ENCODE measurements around the gene HSD17B12.
A peak's percentile ranks its signal among the peaks of the same experiment; 100 is the strongest.

The HSD17B12 gene

DNA sequence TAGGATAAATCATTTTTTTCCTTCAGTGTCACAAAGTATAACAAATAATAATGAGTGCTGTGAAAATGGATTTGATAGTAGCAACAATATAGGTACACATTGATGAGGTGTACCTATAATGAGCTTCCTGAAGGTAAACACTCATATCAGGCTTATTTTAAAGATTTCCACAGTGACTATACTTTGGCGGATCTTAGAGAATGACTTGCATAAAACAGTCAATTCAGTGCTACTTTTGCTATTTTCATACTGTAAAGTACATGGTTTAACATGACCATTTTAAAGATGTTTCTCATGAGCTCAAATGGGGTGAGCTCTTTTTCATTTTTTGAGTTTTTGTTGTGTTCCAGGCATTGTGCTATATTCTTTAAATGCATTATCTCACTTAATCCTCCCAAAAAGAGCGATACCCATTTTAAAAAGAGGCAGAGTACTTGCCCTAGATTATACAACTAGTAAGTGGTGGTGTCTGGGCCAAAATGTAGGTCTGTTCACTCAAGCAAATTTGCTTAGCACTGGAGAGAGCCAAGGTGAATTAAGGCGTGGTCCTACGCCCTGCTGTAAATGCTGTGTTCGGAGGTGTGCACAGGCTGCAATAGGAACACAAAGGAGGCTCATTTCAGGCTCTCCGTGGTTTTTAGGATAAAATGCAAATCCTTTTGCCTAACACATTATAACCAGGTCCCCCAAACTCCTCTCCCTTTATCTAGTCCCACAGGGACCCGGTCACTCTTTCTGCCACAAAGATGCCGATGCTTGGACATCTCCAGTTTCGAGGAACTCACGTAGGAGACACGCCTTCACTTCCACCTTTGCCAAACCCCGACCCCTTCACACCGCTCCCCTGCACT is 199.5 kb downstream of the HSD17B12 start:
- no peak for DNase-seq

DNA sequence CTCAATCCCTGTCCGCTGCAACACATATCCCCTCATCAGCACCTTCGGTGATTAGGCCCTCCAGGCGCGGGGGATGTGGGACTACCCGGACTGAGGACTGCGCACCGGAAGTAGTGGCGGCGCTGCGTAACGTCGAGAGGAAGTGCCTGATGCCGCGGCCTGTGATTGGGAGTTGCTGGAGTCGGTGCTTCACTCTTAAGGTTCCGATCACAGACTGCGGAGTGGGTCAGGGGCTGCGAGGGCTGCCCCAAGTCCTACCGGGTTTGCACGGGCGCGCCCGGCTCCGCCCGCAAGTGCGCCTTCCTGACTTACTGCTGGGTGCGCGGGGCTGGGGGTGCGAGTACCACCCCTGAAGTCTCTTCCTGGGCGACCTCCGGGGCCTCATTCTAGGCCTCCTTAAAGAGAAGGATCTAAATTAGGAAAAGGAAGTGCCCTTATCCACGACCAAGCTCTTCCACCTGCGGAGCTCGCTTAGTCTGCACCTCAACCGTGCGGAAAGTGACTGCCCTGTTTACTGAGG is 200.2 kb downstream of the HSD17B12 start, which contains the start of gene ALKBH3:
ALKBH3 (plus strand) TSS at position 192 of the 520 bp plus-strand sequence. CDS start 1,822 bp downstream, outside the sequence.
- DNase-seq: peak; percentile 94

DNA sequence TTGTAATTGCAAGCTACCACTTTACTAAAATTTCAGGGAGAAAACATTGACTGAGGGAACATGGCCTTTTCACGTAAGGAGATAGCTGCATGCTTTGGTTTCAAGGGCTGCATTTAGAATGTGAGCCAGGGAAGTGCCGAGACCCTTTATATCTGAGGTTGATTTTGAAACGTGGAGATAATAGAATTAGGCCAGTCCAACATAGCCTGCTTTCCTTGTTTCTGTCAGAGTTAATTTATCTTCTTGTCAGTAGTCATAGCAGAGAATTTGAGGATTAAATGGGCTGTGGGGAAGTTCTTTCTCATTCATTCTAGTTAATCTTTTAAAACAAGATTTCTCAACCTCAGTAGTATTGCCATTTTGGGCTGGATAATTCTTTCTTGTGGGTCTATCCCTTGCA is 212.3 kb downstream of the HSD17B12 start:
- no peak for DNase-seq

DNA sequence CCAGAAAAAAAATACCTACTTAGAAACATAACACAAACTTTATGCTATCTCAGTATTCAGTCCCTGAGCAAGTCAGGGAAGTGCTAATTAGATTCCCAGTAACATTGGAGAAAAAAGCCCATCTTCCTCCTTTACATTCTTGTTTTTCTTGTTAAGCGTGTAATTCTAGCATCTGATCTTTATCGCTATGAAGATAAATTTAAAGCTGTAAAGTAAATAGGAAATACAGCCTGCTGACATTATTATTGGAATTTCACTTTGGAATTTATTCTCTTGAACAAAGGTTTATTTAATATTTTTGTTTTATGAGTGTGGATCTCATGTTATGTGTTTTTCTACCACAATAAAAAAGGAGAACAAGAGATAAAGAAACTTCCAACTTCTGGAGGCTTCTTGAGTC is 214.0 kb downstream of the HSD17B12 start:
- no peak for DNase-seq

DNA sequence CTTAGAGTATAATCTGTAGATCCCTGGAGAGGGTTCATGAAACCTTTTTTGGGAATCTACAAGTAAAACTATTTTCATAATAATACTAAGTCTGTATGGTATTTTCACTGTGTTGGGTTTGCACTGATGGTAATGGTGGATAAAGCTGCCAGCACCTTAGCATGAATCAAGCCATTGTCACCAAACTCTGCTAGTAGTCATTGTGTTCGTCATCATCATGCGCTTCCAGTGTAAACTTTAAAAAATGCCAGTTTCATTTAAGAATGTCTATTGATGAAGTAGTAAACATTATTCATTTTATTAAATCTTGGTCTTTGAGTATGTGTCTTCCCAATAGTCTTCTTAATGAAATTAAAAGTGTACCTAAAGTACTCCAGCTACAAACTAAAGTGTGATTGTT is 215.1 kb downstream of the HSD17B12 start:
- DNase-seq: no peak

DNA sequence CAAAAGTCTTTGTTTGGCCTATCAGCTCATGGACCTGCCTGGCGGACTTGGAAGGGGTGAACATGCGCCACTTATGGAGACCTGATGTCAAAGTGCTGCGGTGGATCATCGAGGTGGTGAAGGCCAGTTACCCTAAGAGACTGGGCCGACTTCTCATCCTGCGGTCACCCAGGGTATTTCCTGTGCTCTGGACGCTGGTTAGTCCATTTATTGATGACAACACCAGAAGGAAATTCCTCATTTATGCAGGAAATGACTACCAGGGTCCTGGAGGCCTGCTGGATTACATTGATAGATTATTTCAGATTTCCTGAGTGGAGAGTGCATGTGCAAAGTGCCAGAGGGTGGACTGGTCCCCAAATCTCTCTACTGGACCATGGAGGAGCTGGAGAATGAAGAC is 218.0 kb downstream of the HSD17B12 start:
- DNase-seq: no peak

DNA sequence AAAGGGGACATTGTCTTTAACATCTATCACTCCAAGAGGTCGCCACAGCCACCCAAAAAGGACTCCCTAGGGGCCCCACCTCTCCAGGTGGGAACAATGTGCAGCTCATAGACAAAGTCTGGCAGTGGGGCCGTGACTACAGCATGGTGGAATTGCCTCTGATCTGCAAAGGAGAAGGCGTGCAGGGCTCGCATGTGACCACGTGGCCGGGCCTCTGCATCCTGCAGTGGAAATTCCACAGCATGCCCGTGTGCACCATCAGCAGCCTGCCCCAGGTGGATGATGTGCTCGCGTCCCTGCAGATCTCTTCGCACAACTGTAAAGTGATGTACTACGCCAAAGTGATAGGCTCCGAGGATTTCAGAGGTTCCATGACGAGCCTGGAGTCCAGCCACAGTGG is 218.6 kb downstream of the HSD17B12 start:
- DNase-seq: no peak

DNA sequence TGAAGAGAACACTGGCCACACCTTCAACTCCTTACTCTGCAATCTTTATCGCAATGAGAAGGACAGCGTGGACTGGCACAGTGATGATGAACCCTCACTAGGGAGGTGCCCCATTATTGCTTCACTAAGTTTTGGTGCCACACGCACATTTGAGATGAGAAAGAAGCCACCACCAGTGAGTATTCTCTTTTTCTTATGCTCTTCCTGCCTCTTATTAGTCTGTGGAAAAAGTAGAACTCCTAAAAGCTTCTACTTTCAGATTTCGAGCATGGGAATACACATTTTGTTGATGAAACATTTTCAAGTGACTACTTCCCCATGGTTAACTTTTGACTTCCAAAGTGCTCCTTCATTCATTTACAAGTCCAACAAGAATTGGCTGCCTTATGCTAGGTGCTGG is 221.0 kb downstream of the HSD17B12 start:
- DNase-seq: no peak

DNA sequence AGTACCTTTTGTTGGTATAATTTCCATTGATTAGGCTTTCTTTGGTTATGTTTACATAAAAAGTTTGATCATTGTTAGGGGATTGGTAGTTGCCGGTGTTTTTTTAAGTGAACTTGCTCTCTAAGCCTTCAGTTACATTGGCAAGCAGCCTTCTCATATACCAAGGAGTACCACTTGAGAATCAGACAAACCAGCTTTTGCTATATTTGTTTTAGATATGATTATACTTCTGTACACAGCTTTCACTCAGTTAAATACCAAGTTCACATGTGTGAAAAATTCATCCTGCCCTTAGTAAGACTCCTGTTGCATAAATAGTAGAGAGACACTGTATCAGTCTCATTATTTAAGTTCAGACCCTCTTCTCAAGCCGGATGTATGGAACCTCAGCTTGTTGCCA is 222.5 kb downstream of the HSD17B12 start:
- no peak for DNase-seq

DNA sequence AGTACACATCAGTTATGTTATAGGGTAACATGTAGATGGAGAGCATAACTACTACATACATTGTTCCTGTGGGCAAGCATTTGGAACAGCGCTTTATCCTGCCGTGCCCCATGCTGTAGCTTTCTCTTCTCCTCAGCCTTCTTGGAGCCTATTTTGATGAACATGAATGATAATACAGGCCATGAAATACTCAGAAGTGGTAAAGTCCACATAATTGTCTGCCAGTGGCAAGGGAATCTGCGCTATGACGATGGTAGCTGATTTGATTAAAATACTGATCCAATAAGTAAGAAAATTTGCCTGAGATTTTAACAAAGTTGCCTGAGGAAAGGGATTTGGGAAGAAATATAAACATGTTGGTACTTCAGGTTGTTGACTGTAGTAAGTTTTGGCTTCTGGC is 223.4 kb downstream of the HSD17B12 start:
- no peak for DNase-seq

DNA sequence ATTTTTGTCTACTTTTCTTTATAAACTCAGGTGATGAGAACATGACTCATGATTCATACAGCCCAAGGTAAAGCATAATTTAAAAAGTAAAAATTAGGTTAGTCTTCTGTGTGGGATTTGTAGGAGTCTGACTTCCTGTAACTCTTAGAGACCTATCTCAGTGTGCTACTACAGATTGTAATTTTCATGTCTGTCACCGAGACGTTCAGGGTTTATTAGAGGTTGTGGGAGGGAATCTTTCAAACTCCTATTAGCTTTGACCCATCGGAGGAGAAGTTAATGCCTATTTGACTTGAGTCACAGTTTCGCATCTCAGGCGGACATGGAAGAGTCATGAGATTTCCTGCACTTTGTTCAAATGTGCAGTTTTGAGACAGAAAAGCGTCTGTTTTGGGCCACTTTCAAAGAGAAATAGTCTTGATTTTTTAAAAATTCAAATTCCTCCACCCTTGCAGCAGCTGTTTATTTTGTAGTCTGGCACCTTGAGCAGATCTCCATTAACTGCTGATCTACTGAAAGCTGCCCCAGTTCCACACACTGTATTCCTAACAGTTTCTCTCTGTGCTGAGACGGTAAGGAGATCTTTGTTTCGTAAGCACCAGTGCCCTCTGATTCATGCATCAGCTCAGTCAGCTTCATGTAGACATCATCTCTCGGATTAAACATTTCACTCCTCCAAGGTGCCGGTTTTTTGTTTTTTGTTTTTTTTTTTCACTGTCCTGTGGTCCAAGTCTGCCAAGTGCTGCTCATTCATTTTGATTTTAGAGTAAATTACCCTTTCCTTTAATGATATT is 224.4 kb downstream of the HSD17B12 start:
- no peak for DNase-seq

DNA sequence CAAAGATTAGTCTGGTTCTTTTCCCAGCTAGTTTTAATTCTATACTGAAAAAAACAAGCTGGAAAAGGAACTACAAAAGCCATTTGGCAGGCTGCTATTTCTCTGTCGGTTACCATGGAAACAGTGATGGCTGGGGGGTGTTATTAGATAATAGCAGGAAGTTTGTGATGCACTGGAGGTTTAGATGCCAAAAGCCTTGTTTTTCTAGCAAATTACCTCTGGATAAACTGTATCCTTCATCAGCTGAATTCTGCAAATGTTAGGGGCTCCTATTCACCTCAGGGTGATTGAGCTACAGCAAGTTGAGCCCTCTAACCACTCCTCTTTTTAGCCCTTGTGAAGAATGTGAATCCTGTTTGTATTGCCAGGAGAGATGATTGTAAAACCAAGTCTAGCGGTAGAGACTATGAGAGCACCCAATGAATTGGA is 225.3 kb downstream of the HSD17B12 start:
- no peak for DNase-seq
